ENCODE measurements around the gene HMCES.

HMCES gene

DNA sequence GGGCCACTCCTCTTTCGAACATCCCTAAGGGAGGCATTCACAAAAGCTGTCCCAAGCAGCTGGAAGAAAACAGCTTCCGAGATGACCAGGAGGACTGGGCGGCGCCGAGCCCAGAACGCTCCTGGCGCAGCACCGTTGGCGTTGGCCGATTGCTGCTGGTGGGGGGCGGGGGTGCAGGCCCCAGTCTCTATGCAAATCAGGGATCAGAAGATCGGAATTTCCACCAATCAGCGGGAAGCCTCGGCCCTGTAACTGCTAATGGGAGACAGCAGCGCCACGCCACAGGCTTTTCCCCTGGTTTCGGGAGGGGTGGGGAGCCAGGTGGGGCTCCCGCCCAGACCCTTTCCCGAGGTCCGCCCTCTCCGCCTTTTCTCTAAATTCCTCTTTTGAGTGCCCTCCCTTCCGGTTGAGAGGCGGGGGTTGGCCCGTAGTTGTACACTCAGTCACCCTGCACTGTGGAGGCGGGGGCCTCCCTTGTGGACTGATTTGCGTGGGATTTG, 27.0 kb downstream of the HMCES start:
- DNase-seq, result peak; percentile 28

- no peak for DNase-seq
These were observed 30.0 kb downstream of the HMCES start for GRCh38 chr3:129308636-129309035.

DNA sequence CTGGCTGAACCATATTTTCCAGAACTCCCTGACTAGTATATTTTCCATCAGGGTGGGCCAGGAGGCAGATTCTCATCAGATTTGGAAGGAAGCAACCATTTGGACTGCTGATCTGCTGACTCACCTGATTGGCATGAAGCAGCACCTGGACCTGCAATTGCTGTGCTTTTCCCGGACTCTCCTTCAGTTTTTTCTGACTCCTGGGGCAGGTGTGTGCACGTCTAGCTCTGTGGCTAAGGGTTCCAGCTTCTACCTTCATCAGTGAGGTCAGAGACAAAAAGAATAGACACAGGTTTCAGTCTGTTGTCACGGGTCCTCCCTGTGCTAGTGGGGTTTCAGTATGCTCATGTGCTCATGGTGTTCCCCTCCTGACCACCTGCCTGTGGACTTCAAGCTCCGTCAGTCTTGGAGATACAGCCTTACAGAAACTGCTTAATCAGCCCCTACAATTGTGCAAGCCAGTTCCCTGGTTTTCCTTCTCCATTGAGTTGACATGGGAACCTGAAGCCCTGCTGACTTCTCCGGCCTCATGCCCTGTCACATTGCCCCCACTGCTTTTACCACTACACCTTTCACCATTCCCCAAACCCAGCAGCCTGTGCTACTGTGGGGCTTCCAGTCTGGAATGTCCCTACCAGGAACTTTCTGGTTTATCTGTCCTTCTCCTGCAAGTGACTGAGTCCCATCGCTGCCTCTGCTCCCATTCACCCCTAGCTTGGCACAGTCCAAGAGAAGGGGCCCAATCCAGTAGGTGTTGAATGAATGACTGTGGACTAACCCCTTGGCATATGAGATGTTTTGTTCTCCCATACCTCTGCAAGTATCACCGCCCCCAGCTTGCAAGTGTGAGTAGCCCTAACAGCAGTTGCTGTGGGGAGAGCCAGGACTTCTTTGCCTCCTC, 31.7 kb downstream of the HMCES start:
- DNase-seq, result no peak

DNA sequence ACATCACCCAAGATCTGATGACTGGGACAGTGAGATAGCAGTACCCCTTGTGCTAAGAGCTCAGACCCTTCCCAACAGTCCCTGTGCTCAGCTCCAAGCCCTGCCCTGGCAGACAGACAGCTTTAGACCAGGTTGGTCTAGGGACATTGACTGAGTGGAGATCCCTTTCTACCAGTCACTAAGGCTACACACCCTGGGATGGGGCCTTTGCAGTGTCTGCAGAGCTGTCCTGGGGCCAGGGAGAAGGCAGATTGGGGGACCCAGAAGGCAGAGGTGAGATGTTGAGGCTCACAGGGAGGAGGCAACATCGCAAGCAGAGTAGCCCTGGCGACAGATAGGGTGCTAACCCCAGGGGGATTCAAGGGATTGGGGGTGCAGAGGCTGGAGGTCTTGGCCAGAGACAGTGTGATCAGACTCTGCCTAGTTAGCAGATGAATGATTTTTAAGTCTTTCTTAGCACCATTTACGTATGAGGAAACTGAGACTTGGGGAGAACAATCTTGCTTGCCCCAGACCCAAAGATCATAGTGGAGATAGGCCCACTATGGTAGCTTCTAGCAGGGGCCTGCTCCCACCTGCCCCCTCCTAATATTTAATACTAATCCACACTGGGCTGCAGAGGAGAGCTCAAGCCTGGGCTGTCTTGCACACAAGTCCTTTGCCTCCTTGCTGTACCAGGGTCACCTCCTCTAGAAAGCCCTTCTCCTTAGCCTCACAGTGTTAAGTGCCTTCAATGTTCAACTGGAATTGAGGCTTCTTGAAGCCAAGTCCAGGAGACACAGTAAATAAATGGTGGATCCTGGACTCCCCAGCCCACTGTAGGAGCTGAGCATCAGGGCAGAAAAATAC, 32.6 kb downstream of the HMCES start:
- DNase-seq, result no peak

DNA sequence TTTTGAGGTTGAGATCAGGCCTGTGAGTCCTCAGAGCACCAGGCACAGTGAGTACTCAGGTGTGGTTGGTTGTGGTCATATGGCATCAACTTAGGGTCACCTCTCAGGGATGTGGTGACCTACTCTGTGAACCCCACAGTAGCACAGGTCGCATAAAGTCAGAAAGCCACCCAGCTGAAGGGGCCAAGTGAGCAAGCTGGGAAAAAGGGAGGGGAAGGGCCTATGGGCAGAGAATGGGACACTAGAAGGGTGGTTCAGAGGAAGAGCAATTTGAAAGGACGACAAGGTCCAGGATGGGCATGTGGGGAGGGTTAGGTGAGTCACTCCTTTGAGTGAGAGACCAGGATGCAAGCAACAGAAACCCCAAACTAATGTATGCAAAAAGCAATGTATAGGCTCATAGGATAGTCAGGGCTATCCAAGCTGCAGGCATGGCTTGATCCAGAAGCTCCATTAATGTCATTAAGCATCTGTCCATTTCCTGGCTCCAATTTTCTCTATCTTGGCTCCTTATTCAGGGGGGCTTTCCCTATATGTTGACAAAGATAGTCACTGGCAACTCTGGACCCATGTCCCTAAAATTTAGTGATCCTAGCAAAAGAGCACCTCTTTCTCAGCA, 33.5 kb downstream of the HMCES start:
- no peak for DNase-seq

DNA sequence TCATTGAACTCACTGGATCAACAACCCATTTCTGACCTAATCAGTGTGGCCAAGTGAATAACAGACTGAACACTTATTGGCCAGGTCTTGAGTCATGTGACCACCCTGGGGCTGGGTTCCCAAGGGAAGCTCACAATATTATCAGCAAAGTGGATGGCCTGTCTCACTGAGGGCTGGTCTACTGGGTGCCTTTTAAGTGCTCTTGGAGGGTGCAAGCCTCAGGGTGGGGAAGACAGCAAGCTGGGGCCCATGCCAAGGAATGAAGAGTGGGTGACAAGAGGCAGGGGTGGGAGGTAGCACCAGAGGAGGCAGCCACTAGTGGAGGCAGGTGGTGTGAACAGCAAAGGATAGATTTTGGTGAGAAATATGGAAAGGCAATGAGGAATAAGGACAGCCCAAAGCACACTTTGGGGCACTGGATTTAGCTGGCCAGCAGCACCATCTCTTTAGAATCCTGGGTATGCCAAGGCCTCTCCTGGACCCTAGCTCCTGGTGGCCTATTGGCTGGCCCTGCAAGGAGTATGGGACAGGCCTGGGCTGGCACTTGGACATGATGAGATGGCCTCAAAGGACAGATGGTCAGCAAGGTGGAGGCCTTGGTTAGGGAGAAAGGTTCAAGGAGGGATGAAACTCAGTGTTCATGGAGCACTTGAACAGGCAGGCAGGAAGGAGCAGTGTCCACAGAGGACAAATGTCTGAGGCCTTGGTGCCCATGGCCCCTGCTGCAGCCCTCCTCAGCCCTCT, 34.2 kb downstream of the HMCES start:
- no peak for DNase-seq

- DNase-seq, result no peak
These were observed 34.7 kb downstream of the HMCES start for GRCh38 chr3:129313415-129313664.

DNA sequence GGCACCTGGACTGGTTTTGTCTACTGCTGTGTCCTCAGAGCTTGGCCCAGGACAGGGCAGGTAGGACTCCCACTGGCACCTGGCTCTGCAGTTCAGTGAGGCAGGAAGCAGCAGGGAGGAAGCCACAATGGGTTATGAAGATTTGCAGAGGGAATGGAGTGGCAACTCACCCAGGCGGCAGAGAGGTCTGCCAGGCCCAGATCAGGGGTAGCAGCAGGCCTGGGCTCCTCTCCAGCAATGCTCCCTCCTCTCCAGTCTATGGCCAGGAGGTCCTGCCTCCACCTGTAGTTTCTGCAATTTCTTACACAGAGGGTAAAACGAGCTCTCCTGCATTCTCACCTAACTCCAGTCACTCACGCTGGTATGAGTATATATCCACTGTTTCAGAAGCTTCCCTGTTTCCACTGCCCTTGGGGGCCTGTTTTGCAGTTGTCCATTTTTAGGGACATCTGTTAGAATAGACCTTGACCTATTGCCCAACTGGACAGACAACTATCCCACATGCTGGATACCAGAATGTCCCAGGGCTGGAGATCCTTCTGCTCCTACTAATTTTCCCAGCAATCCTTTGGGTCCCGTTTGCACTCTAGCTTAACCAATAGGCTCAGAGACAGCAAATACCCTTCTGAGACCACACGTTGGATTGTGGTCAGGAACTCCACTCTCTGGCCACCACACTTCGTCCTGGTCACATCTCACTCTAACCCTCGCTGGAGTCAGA, 35.2 kb downstream of the HMCES start:
- peak; percentile 24 for DNase-seq

- peak; percentile 62 for DNase-seq
These were observed 35.9 kb downstream of the HMCES start for GRCh38 chr3:129314386-129315222.

DNA sequence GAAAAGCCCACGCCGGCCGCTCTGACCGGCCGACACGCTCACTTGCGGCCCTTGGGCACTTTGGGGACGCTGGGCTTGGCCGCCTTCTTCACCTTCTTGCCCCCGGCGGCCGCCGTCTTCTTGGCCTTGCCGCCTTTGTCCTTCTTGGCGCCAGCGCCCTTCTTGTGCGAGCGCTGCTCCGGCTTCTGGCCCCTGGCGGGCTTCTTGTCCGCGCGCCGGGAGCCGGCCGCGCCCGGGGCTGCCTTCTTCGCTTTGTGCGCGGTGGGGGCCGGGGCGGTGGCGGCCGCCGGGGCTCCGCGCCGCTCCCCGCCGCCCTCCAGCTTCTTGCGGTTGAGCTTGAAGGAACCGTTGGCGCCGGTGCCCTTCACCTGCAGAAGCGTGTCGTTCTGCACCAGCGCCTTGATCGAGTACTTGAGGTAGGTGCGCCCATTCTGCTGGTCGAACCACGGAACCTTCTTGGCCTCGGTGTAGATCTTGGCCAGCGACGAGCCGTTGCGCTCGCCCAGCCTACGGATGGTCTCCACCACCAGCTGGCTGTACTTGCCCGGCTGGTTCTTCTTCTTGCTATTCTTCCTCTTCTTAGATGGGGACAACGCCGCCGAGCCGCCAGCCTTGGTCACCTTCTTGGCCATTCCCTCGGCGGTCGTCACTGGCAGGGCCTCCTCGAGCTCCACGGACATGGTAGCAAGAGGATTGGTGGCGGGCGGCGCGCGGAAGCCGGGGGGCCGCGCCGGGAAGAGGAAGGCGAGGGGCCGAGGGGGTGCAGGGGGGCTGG, 36.7 kb downstream of the HMCES start:
- DNase-seq, result peak; percentile 50

DNA sequence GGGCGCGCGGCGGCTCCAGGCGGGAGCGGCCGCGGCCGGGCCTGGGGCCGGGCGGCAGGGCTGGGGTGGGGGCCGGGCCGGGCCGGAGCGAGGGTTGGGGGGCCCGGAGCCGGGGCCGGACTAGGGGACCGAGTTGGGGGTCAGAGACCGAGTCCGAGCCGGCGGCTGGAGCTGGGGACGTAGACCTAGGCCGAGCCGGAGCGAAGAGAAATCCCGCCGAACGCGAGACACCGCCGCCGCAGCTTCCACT, 37.3 kb downstream of the HMCES start:
- no peak for DNase-seq

DNA sequence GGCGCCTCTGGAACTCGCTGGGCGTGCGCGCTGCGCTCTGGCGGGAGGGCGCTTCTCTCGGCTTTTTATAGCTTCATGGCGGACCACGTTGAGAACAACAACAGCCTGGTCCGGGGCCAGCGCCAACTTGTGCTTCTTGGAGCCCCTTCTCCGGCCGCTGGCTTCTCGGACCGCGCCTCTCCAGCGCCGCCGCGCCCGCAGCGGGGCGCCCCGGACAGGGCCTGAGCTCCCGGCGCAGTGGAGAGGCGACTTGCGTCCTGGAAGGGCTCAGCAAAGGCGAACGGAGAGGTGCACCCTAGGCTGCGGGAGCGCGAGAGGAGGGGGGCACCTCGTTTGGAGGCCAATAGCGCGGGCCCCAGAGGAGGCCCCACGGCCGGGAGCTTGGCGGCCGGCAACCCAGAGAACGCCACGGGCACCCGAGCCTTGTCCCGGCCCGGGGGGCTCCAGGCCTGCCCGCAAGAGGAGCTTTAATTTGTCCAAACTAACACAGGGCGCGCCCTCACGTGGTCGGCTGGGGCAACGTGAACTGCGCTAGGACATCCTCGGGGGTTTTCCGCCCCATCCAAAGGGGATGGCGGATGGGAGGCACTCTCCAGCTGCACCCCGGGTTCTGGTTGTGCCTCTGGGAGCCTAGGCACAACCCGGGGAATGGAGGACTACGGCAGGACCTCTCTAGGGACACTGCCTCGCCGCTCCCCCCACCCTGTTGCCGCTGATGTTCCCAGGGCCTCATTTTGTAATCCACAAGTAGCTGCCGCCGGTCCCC, 37.8 kb downstream of the HMCES start:
- peak; percentile 90 for DNase-seq

DNA sequence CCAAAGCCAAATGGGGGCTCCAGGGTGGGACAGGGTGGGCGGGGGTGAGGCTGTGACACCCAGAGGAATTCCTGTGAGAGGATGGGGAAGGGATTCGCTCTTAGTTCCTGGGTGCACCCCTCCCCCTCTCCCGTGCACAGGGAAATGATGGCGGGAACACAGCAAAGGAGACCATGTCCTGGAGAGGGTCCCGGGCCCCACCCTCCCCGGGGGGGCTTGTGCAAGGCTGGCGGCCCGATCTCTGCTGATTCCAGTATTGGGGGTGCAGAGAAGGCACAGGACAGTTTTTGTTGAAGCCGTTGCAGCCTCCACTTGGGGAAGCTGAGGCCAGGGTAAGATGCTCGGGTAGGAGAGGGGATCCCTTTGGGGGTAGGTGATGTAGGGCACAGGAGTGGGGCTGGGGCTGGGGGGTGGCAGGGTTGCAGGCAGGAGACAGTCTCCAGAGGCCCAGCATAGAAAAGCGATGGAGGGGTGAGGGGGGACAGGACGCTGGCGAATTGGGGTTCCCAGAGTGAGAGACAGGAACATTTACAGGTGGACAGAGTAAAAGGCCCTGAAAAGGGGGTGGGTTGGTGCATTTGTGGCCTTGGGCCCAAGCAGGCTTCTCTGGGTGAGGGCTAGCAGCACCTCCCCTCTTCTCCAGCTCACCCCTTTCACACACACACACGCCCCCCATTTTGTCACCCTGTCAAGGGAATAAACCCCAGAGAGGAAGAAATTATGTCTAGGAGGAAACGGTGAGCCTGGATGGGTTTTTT, 38.5 kb downstream of the HMCES start:
- DNase-seq, result no peak

GRCh38 chr3:129317848-129318247, 39.2 kb downstream of the HMCES start:
- DNase-seq, result no peak

DNA sequence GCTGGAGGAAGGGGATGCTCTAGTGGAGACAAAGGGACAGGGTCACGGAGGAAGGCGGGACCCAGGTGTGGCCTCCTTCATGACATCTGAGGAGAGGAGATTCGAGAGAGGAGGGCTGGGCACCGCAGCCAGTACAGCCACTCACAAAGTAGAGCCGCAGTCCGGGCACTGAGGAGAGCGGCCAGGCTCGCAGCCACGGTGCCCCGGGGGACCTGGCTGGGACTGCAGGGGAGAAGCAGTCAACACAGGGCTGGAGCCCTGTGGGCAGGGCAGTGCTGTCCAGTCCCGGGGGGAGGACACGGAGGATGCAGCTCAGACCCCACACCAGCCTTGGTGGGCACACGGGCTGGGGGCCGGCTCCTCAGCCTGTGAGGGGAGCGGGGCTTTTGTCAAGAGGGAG, 40.3 kb downstream of the HMCES start:
- DNase-seq, result no peak

DNA sequence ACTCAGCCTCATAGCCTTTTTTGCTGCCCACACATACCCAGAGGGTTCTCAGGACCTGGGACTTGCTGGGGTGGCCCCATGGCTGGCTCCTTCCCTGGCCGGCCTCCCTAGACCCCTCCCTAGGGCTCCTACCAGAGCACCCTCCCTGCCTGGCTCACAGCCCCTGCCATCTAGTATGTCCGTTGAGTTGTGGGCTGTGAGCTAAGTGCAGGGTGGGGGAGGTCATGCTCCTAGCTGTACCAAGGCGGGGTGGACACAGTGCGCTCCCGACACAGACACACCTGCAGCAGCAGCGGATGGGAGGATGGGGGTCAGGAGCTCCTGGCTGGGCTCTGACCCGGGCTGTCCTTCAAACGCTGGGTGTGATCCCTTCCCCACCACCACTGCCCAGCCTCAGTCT, 41.6 kb downstream of the HMCES start:
- DNase-seq, result no peak

DNA sequence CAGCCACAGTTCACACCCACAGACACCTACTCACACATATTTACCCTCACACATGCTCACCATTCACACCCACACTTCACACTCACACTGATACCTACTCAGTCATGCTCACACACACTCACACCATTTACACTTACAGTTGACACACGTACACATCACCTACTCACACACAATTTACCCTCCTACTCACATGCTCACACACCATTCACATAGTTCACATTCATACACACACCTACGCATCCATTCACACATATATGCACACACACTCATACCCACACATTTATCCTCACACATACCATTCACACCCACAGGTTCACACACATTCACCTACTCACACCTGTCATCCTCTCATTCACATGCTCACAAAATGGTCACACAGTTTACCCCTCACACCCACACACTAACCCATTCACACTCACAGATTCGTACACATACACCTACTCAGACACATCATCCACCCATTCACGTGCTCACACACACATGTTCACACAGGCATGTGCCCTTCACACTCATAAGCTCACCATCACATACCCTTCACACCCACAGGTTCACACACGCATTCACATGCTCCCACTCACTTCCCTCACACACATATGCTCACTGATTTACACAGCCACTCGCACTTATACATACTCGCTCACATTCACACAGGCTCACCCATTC, 42.3 kb downstream of the HMCES start:
- DNase-seq, result no peak

DNA sequence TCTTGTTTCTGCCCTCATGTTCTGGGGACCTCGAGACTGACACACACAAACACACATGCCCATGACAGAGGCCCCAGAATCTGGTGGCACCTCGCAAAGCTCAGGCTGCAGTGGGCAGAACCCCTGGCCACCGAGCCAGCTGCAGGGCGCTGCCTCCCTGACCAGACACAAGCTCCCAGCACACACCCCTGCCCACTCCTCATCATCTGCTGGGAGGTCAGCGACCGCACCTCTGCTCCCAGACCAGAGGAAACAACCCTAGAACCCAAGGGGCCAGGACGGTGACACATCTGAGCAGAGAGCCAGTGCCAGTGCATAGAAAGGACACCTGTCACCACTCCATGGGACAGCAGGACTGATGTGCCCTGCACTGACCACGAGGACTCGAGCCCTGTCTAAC, 43.2 kb downstream of the HMCES start:
- DNase-seq, result no peak

All from CD4-positive, alpha-beta T cell treated with Interleukin-17A for 4 hours (primary cell).